Lower leg skin (tissue), 4 donors: Measurements from ENCODE around the gene C1QC. TPM values are rescaled to one million over a fixed set of nuclear protein-coding genes. Genes with fewer than 3 reads are reported as not detected.
"Not testable (repeated sequence)": the region's sequence is repeated elsewhere in the genome, so short reads cannot be mapped to it uniquely, and the experiment has no call there.

Experiments used
- DNase-seq, 2 donors: peaks; one replicate each; pipeline ENCODE4 v3.0.0-alpha.2; 2019; ENCODE audit warnings: low spot score in 2 of 2
- H3K4me3 ChIP-seq: fragments of 200-600 bp; sonication (generic); 2 replicates; pipeline ENCODE4 v1.5.1; 2017; ENCODE audit warnings: mild to moderate bottlenecking, low read depth; ENCODE audit not compliant: poor library complexity, severe bottlenecking
- POLR2A ChIP-seq, 2 donors: fragments of 450-650 bp; IDR thresholded peaks; one replicate each; pipeline ENCODE4 v1.6.1; 2016 to 2017; ENCODE audit warnings: antibody characterized with exemption in 2 of 2, mild to moderate bottlenecking in 1 of 2, moderate library complexity in 1 of 2
- WGBS, 2 donors: methylation state at CpG; one replicate each; pipeline ENCODE4 v1.1.5; 2018; 5-methylcytosine and 5-hydroxymethylcytosine counted together
- intact Hi-C: fragments of 100-400 bp; cut with DNase I; formaldehyde crosslinking; loops from one replicate; pipeline ENCODE4 v1.15.0; 2023; ENCODE audit warnings: low total_unique reads
- total RNA-seq, 4 donors: library from RNA; depleted of rRNA; stranded (reverse); fragments of >200 nt; gene quantifications; one replicate each; pipeline ENCODE4 v1.1.0, GENCODE V29; 2016
- TF ChIP-seq, protein P1 (sequence below), 3 donors: fragments of 450-650 bp; IDR thresholded peaks; one replicate each; pipeline ENCODE4 v1.5.1; 2016; ENCODE audit warnings: antibody characterized with exemption in 3 of 3, mild to moderate bottlenecking in 3 of 3, moderate library complexity in 2 of 3

C1QC gene
- total RNA-seq, 4 donors from 2014 or later: 12.9 to 63.0 (median 32.7) TPM

- H3K4me3 ChIP-seq: no peak overlapping the region
- intact Hi-C loops: no loop called here
- DNase-seq: no peak
- TF ChIP-seq, protein P1, sequence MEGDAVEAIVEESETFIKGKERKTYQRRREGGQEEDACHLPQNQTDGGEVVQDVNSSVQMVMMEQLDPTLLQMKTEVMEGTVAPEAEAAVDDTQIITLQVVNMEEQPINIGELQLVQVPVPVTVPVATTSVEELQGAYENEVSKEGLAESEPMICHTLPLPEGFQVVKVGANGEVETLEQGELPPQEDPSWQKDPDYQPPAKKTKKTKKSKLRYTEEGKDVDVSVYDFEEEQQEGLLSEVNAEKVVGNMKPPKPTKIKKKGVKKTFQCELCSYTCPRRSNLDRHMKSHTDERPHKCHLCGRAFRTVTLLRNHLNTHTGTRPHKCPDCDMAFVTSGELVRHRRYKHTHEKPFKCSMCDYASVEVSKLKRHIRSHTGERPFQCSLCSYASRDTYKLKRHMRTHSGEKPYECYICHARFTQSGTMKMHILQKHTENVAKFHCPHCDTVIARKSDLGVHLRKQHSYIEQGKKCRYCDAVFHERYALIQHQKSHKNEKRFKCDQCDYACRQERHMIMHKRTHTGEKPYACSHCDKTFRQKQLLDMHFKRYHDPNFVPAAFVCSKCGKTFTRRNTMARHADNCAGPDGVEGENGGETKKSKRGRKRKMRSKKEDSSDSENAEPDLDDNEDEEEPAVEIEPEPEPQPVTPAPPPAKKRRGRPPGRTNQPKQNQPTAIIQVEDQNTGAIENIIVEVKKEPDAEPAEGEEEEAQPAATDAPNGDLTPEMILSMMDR (IDR thresholded peaks at IDR 0.05): no peak
- no peak for TF ChIP-seq POLR2A (IDR thresholded peaks at IDR 0.05)
- 66 to 71% methylated on average over 5 of the region's 5 CpGs for WGBS, 2 donors
These were observed 18.9 kb downstream of the C1QC start for GRCh38 chr1:22662318-22662717.

- WGBS, 2 donors: 78 to 79% methylated on average over 8 of the region's 8 CpGs
- no peak for DNase-seq
- TF ChIP-seq, protein P1 (IDR thresholded peaks at IDR 0.05): no peak
- no peak for TF ChIP-seq POLR2A (IDR thresholded peaks at IDR 0.05)
- H3K4me3 ChIP-seq: no peak overlapping the region
- intact Hi-C loops: no loop called here
These were observed 19.6 kb downstream of the C1QC start for GRCh38 chr1:22662986-22663408.

- intact Hi-C loops: no loop called here
- no peak for TF ChIP-seq POLR2A (IDR thresholded peaks at IDR 0.05)
- TF ChIP-seq, protein P1 (IDR thresholded peaks at IDR 0.05): no peak
- 35% methylated on average over 7 of the region's 7 CpGs for WGBS, 2 donors
- no peak overlapping the region for H3K4me3 ChIP-seq
- DNase-seq: no peak
These were observed 22.3 kb downstream of the C1QC start for GRCh38 chr1:22665752-22666151.

DNA sequence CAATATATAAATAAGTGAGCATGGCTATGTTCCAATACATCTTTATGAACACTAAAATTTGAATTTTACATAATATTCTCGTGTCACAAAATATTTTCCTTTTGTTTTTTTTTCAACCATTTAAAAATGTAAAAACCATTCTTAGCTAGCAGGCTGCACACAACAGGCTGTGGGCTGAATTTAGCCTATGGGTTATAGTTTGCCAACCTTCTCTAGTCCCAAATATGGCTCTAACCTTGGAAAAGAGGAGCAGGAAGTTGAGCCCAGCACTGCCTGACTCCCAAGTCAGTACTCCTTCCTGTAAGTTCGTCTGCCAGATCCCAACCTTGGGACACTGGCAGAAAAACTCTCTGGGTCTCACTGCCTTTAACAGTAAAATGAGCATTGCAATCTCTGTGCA, 23.0 kb downstream of the C1QC start:
- no peak overlapping the region for H3K4me3 ChIP-seq
- DNase-seq: no peak
- intact Hi-C loops: no loop called here
- TF ChIP-seq POLR2A (IDR thresholded peaks at IDR 0.05): no peak
- TF ChIP-seq, protein P1 (IDR thresholded peaks at IDR 0.05): no peak
- WGBS, 2 donors: 53 to 58% methylated on average over 2 of the region's 2 CpGs

GRCh38 chr1:22668840-22669239, 25.4 kb downstream of the C1QC start:
- H3K4me3 ChIP-seq, intact Hi-C loops, DNase-seq: not testable (repeated sequence)
- 70 to 100% methylated on average over 2 of the region's 2 CpGs for WGBS, 2 donors

DNA sequence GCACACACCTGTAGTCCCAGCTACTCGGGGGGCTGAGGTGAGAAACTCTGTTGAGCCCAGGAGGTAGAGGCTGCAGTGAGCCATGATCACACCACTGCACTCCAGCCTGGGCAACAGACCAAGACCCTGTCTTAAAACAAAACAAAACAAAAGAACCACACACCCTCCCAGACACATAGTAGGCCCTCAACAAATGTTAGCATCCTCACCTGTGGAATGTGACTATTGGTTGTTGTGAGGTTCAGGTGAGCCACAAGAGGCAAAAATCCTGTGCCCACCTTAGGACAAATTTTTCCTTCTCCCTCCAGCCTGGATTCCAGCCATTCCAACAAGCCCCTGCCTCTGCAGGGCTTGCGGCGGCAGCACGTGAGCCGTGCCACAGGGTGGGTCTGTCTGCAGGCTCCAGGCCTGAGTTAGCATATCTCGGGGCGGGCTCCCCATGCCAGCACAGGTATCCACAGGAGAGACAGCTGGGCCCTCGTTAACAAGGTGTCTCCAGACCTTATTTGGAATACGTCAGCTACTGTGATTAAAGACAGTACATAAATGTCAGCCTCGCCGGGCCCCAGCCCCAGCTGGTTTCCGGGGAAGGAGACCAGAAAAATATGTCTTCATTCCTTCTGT, 27.0 kb downstream of the C1QC start:
- H3K4me3 ChIP-seq: no peak overlapping the region
- TF ChIP-seq, protein P1 (IDR thresholded peaks at IDR 0.05): no peak
- TF ChIP-seq POLR2A (IDR thresholded peaks at IDR 0.05): no peak
- intact Hi-C loops: no loop called here
- 22 to 29% methylated on average over 11 to 12 of the region's 12 CpGs for WGBS, 2 donors
- DNase-seq: no peak
